Measurements from ENCODE around the gene DLG2. TPM values are rescaled to one million over a fixed set of nuclear protein-coding genes. Genes with fewer than 3 reads are reported as not detected.
A peak's percentile ranks its signal among the peaks of the same experiment; 100 is the strongest.

The DLG2 gene
- total RNA-seq, 2 experiments from 2014 or later, result 1.7 to 2.1 TPM

GRCh38 chr11:83725269-83725560 is 1901.9 kb downstream of the DLG2 start:
- intact Hi-C loops (cut with DNase I, micrococcal nuclease), result loop anchor here in 1 of 2 experiments (10.0 kb wide), 1 partner anchor 860 kb away; no protein-coding TSS in a partner anchor
- Mint-ChIP-seq H3K9me3 (ENCODE audit: low read depth) (no peaks in the 10 kb centered on the region), H3K4me3 (no peak overlapping the region), H3K27ac (no peak overlapping the region), H3K36me3 (ENCODE audit: low read depth) (no peaks in the 10 kb centered on the region), H3K27me3 (peaks cover 12% of the 10 kb centered on the region), H3K4me1 (peaks cover 4% of the 10 kb centered on the region)
- ChIA-PET CTCF (interaction anchor here (1.0 to 1.2 kb wide), 2 partner anchors 25 to 433 kb away, joined by 4 read pairs; no protein-coding TSS in a partner anchor), POLR2A (no interaction called here)
- ATAC-seq (no peak), DNase-seq (no peak)

GRCh38 chr11:83723999-83724398 is 1903.1 kb downstream of the DLG2 start:
- intact Hi-C loops (cut with DNase I, micrococcal nuclease), result loop anchor here (1.0 to 10.0 kb wide), 3 partner anchors 431 to 859 kb away; no protein-coding TSS in a partner anchor
- no peak overlapping the region for H3K4me3 Mint-ChIP-seq
- H3K27ac Mint-ChIP-seq, result no peak overlapping the region
- ChIA-PET POLR2A (no interaction called here), CTCF (interaction anchor here (1.2 kb wide), 1 partner anchor 431 kb away, joined by 9 read pairs; no protein-coding TSS in a partner anchor)
- H3K9me3 Mint-ChIP-seq (ENCODE audit: low read depth), result no peaks in the 10 kb centered on the region
- H3K36me3 Mint-ChIP-seq (ENCODE audit: low read depth), result no peaks in the 10 kb centered on the region
- peak; percentile 33 for DNase-seq
- H3K27me3 Mint-ChIP-seq, result peaks cover 12% of the 10 kb centered on the region
- peaks cover 4% of the 10 kb centered on the region for H3K4me1 Mint-ChIP-seq
- peak; percentile 60 for ATAC-seq

GRCh38 chr11:83722392-83723119 is 1904.6 kb downstream of the DLG2 start:
- ChIA-PET POLR2A (no interaction called here), CTCF (interaction anchor here (1.2 kb wide), 1 partner anchor 430 kb away, joined by 9 read pairs; no protein-coding TSS in a partner anchor)
- no peak overlapping the region for H3K4me3 Mint-ChIP-seq

DNA sequence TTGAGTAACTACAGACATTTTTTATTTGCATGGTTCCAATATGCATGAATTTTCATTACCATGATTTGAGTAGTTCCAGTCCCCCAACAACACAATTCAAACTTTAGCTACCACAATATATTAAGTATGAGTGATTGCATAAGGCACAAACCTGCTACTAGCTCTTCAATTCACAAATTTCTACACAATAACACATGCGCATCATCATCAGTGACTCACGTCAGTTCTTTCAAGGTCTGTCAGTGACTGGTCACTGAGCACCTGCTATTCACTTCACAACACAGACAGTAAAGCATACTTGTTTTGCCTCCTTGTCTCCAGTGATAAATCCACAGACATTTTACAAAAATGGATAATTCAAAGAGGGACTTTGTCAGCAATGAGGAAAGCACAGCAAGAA is 1905.9 kb downstream of the DLG2 start:
- no peak overlapping the region for H3K4me3 Mint-ChIP-seq
- H3K36me3 Mint-ChIP-seq (ENCODE audit: low read depth), result no peaks in the 10 kb centered on the region
- no peaks in the 10 kb centered on the region for H3K9me3 Mint-ChIP-seq (ENCODE audit: low read depth)
- CTCF ChIA-PET, result interaction anchor here (0.6 to 0.7 kb wide), 2 partner anchors 169 to 428 kb away, joined by 3 read pairs; no protein-coding TSS in a partner anchor
- ATAC-seq (no peak), DNase-seq (no peak)
- POLR2A ChIA-PET, result no interaction called here
- intact Hi-C loops (cut with DNase I, micrococcal nuclease), result loop anchor here (5.0 to 10.0 kb wide), 2 partner anchors 429 to 856 kb away; no protein-coding TSS in a partner anchor
- peaks cover 4% of the 10 kb centered on the region for H3K4me1 Mint-ChIP-seq
- peaks cover 9% of the 10 kb centered on the region for H3K27me3 Mint-ChIP-seq
- no peak overlapping the region for H3K27ac Mint-ChIP-seq

More at GRCh38 chr11:83722392-83723119, 1904.6 kb downstream of the DLG2 start:
- Mint-ChIP-seq H3K27ac (no peak overlapping the region), H3K27me3 (peaks cover 14% of the 10 kb centered on the region), H3K4me1 (peaks cover 4% of the 10 kb centered on the region), H3K36me3 (ENCODE audit: low read depth) (no peaks in the 10 kb centered on the region), H3K9me3 (ENCODE audit: low read depth) (no peaks in the 10 kb centered on the region)
- DNase-seq (no peak), ATAC-seq (no peak)
- intact Hi-C loops (cut with DNase I, micrococcal nuclease), result loop anchor here (5.0 to 10.0 kb wide), 2 partner anchors 430 to 858 kb away; no protein-coding TSS in a partner anchor

GRCh38 chr11:83720675-83721074 is 1906.5 kb downstream of the DLG2 start:
- ATAC-seq (no peak), DNase-seq (no peak)
- POLR2A ChIA-PET, result no interaction called here
- H3K4me1 Mint-ChIP-seq, result peaks cover 4% of the 10 kb centered on the region
- intact Hi-C loops (cut with DNase I, micrococcal nuclease), result loop anchor here (5.0 to 10.0 kb wide), 2 partner anchors 428 to 856 kb away; no protein-coding TSS in a partner anchor
- H3K27me3 Mint-ChIP-seq, result peaks cover 9% of the 10 kb centered on the region
- CTCF ChIA-PET, result interaction anchor here (0.6 to 0.7 kb wide), 2 partner anchors 169 to 428 kb away, joined by 3 read pairs; no protein-coding TSS in a partner anchor
- H3K27ac Mint-ChIP-seq, result no peak overlapping the region
- no peaks in the 10 kb centered on the region for H3K36me3 Mint-ChIP-seq (ENCODE audit: low read depth)
- H3K9me3 Mint-ChIP-seq (ENCODE audit: low read depth), result no peaks in the 10 kb centered on the region
- H3K4me3 Mint-ChIP-seq, result no peak overlapping the region

DNA sequence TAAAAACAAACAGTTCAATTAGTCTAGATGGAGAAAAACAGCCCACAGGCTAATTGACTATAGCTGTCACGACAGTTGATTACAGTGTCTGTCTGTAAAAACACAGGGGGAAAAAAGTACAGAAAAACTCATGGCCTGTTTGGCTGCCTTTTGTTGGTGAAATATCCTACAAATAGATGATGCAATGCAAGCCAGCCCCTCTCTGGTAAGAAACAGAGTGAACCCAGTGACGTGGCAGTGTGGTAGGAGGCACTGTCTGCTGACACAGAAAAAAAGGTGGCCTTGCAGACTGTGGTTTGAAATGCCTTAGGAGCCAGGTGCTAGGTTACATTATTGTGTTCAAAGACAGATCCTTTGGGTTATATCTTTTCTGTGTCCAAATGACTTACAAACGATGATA is 1909.6 kb downstream of the DLG2 start:
- CTCF ChIA-PET, result no interaction called here
- Mint-ChIP-seq H3K9me3 (ENCODE audit: low read depth) (no peaks in the 10 kb centered on the region), H3K4me3 (no peak overlapping the region), H3K36me3 (ENCODE audit: low read depth) (no peaks in the 10 kb centered on the region), H3K27ac (no peak overlapping the region), H3K4me1 (no peaks in the 10 kb centered on the region), H3K27me3 (peaks cover 2% of the 10 kb centered on the region)
- intact Hi-C loops (cut with DNase I, micrococcal nuclease), result no loop called here
- DNase-seq (no peak), ATAC-seq (no peak)
- POLR2A ChIA-PET, result no interaction called here

GRCh38 chr11:83715927-83716535 is 1911.1 kb downstream of the DLG2 start:
- intact Hi-C loops (cut with DNase I, micrococcal nuclease), result no loop called here
- ChIA-PET POLR2A (no interaction called here), CTCF (no interaction called here)
- H3K36me3 Mint-ChIP-seq (ENCODE audit: low read depth), result no peaks in the 10 kb centered on the region
- H3K9me3 Mint-ChIP-seq (ENCODE audit: low read depth), result no peaks in the 10 kb centered on the region
- no peak for ATAC-seq
- H3K4me3 Mint-ChIP-seq, result no peak overlapping the region
- no peaks in the 10 kb centered on the region for H3K4me1 Mint-ChIP-seq
- peaks cover 2% of the 10 kb centered on the region for H3K27me3 Mint-ChIP-seq
- DNase-seq, result no peak
- H3K27ac Mint-ChIP-seq, result no peak overlapping the region

GRCh38 chr11:83713708-83714107 is 1913.4 kb downstream of the DLG2 start:
- Mint-ChIP-seq H3K4me3 (no peak overlapping the region), H3K27ac (no peak overlapping the region), H3K36me3 (ENCODE audit: low read depth) (no peaks in the 10 kb centered on the region), H3K27me3 (peaks cover 2% of the 10 kb centered on the region), H3K4me1 (no peaks in the 10 kb centered on the region), H3K9me3 (ENCODE audit: low read depth) (no peaks in the 10 kb centered on the region)
- ChIA-PET POLR2A (no interaction called here), CTCF (no interaction called here)
- ATAC-seq (no peak), DNase-seq (no peak)
- intact Hi-C loops (cut with DNase I, micrococcal nuclease), result no loop called here

DNA sequence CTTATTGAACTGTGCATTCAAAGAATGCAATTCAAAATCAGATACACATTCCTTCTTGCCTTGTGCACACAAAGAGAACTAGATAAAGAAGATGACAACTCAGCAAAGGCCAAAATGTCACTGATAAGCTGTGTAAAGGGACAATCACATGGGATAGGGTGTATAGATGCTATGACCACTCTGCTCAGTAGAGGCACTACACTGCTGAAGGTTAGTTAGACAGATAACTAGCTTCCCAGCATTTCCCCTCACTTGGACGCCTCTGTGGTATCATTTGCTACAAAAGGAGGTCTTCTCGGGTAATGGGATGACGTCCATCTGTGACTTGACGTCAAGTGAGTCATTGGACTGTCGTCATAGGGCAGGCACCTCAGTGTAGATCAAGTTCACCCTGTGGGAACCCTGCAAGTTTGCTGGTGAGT is 1916.0 kb downstream of the DLG2 start:
- H3K27ac Mint-ChIP-seq, result no peak overlapping the region
- no peaks in the 10 kb centered on the region for H3K27me3 Mint-ChIP-seq
- H3K36me3 Mint-ChIP-seq (ENCODE audit: low read depth), result no peaks in the 10 kb centered on the region
- no peaks in the 10 kb centered on the region for H3K4me1 Mint-ChIP-seq
- DNase-seq (no peak), ATAC-seq (no peak)
- CTCF ChIA-PET, result interaction anchor here (0.7 kb wide), 1 partner anchor 504 kb away, joined by 3 read pairs; no protein-coding TSS in a partner anchor
- H3K4me3 Mint-ChIP-seq, result no peak overlapping the region
- intact Hi-C loops (cut with DNase I, micrococcal nuclease), result no loop called here
- POLR2A ChIA-PET, result no interaction called here
- no peaks in the 10 kb centered on the region for H3K9me3 Mint-ChIP-seq (ENCODE audit: low read depth)

DNA sequence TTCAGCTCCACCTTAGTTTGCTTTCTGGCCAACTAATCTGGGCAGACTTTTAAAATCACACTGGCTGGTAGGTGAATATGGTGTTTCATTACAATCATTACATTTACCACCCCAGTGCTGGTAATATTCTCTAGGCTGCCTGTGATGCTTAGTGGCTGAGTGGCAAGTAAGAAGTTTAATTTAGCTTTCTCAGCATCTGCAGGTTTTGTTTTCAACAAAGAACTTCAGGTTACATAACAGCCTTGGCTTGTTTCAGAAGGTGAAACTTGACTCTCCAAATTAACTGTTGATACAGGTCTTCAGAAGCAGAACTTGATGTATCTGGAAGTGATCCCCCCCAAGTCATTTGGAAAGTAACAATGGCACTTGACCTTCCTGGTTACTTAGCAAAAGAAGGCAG is 1917.7 kb downstream of the DLG2 start:
- H3K4me3 Mint-ChIP-seq, result no peak overlapping the region
- no peaks in the 10 kb centered on the region for H3K27me3 Mint-ChIP-seq
- H3K27ac Mint-ChIP-seq, result no peak overlapping the region
- no peaks in the 10 kb centered on the region for H3K36me3 Mint-ChIP-seq (ENCODE audit: low read depth)
- POLR2A ChIA-PET, result no interaction called here
- CTCF ChIA-PET, result no interaction called here
- H3K4me1 Mint-ChIP-seq, result no peaks in the 10 kb centered on the region
- no peaks in the 10 kb centered on the region for H3K9me3 Mint-ChIP-seq (ENCODE audit: low read depth)
- ATAC-seq (no peak), DNase-seq (no peak)
- intact Hi-C loops (cut with DNase I, micrococcal nuclease), result no loop called here

- Mint-ChIP-seq H3K4me3 (no peak overlapping the region), H3K4me1 (no peaks in the 10 kb centered on the region), H3K27me3 (peaks cover under 1% of the 10 kb centered on the region), H3K9me3 (ENCODE audit: low read depth) (no peaks in the 10 kb centered on the region), H3K27ac (no peak overlapping the region), H3K36me3 (ENCODE audit: low read depth) (no peaks in the 10 kb centered on the region)
- ATAC-seq (no peak), DNase-seq (no peak)
- intact Hi-C loops (cut with DNase I, micrococcal nuclease), result no loop called here
- CTCF ChIA-PET, result no interaction called here
- POLR2A ChIA-PET, result no interaction called here
These were observed 1920.6 kb downstream of the DLG2 start for GRCh38 chr11:83706566-83706965.

GRCh38 chr11:83702796-83703195 is 1924.3 kb downstream of the DLG2 start:
- Mint-ChIP-seq H3K27me3 (peaks cover 5% of the 10 kb centered on the region), H3K36me3 (ENCODE audit: low read depth) (no peaks in the 10 kb centered on the region), H3K9me3 (ENCODE audit: low read depth) (no peaks in the 10 kb centered on the region), H3K4me3 (no peak overlapping the region), H3K27ac (no peak overlapping the region), H3K4me1 (no peaks in the 10 kb centered on the region)
- CTCF ChIA-PET, result no interaction called here
- ATAC-seq, result no peak
- no peak for DNase-seq
- intact Hi-C loops (cut with DNase I, micrococcal nuclease), result no loop called here
- POLR2A ChIA-PET, result no interaction called here
